MCF 10A (cell line): ENCODE measurements around the gene HPCAL1. TPM values are rescaled to one million over a fixed set of nuclear protein-coding genes. Genes with fewer than 3 reads are reported as not detected.

ENCODE experiments used
- BruUV-seq: library from RNA; stranded (reverse); fragments of 400-500 nt; replicated peaks from 2 replicates; lab custom pipeline; 2021; lab: Mats Ljungman, UMichigan
- CTCF ChIA-PET: fragments of 300-600 bp; sonication (Branson Sonifier 250); formaldehyde crosslinking; extraction: SDS; loops from one replicate; lab custom pipeline; 2021; ENCODE audit warnings: antibody characterized with exemption, inconsistent platforms; lab: Yijun Ruan, JAX
- POLR2A ChIA-PET: fragments of 300-600, 350-650 bp; sonication (Branson Sonifier 250); formaldehyde crosslinking; extraction: SDS; loops from one replicate; lab custom pipeline; 2020; ENCODE audit warnings: antibody characterized with exemption, inconsistent platforms; lab: Yijun Ruan, JAX
- DNase-seq: peaks from one replicate; pipeline ENCODE4 v3.0.0-alpha.2; 2018; ENCODE audit not compliant: unreplicated experiment
- H3K27ac Mint-ChIP-seq: one replicate; pipeline ENCODE4 v1.8.0; 2022; ENCODE audit warnings: mild to moderate bottlenecking, low read depth, mixed read lengths; ENCODE audit not compliant: unreplicated experiment
- H3K27me3 Mint-ChIP-seq: one replicate; pipeline ENCODE4 v1.8.0; 2022; ENCODE audit warnings: mixed read lengths; ENCODE audit not compliant: insufficient read depth, unreplicated experiment
- H3K36me3 Mint-ChIP-seq: one replicate; pipeline ENCODE4 v1.8.0; 2022; ENCODE audit warnings: mild to moderate bottlenecking, moderate library complexity, mixed read lengths; ENCODE audit not compliant: insufficient read depth, unreplicated experiment
- H3K4me1 Mint-ChIP-seq: one replicate; pipeline ENCODE4 v1.8.0; 2022; ENCODE audit warnings: mixed read lengths; ENCODE audit not compliant: insufficient read depth, unreplicated experiment
- H3K4me3 Mint-ChIP-seq: one replicate; pipeline ENCODE4 v1.8.0; 2022; ENCODE audit warnings: mild to moderate bottlenecking, moderate library complexity, mixed read lengths; ENCODE audit not compliant: unreplicated experiment
- H3K9me3 Mint-ChIP-seq: one replicate; pipeline ENCODE4 v1.8.0; 2022; ENCODE audit warnings: mixed read lengths; ENCODE audit not compliant: unreplicated experiment
- CTCF ChIP-seq: fragments of 200-600 bp; IDR thresholded peaks from one replicate; pipeline ENCODE4 v1.8.0; 2022; ENCODE audit warnings: antibody characterized with exemption, mild to moderate bottlenecking; ENCODE audit not compliant: unreplicated experiment
- intact Hi-C: fragments of 100-400 bp; cut with micrococcal nuclease; formaldehyde crosslinking; loops from 2 replicates; pipeline ENCODE4 v1.14.1; 2022
- total RNA-seq: library from RNA; stranded (reverse); gene quantifications from 2 replicates; pipeline ENCODE4 v1.2.3, GENCODE V29; 2022

The HPCAL1 gene
- total RNA-seq, 1 experiment from 2014 or later = 144 TPM

DNA sequence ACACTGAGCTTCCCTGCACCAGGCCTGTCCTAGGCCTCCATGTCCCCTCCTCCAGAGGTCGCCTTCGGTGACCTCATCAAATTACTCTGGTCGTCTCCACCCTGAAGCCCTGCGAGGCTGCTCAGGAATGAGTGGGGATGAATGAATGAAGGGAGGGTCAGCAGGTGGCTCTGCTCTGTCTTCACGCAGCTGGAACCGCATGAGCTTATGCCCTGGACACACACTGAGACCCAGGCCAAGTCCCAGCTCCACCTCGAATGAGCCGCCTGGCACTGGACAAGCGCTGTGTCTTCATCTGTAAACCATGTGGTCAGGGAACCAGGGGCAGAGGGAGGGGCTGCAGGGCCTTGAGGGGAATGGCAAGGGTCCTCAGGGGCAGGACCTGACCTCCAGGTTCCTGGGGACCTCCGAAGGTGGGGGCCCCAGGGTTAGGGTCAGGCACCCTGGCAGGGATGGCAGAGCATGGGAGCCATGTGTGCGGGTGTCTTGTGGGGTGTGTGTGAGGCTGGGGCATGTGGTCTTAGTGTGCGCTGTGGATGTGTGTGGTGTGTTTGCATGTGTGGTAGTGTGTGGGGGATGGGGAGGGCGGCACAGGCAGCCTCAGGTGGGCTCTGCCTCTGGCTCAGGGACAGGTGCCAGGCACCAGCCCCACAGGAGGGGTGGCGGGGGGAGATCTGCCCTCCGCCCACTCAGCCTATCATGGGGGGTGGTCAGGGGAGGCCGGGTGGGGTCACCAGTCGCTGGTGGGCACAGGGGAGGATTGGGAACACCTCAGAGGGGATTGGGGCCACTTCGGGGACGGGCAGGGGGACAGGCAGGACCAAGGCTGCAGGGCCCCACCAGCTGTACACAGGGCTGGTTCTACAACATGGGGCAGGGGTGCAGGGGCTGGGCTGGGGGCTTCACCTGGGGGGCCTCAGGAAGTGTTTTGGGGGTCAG, 131.5 kb downstream of the HPCAL1 start:
- Mint-ChIP-seq H3K36me3 (peaks cover 9% of the 10 kb centered on the region), H3K4me3 (no peak overlapping the region), H3K27me3 (no peaks in the 10 kb centered on the region), H3K4me1 (no peaks in the 10 kb centered on the region), H3K27ac (no peak overlapping the region), H3K9me3 (no peaks in the 10 kb centered on the region)
- CTCF ChIA-PET = interaction anchor here (0.5 to 5.6 kb wide), 61 partner anchors 9 to 720 kb away, joined by 3 to 141 read pairs (median 5); partner anchors contain the start of genes ODC1 and RRM2
- intact Hi-C loops = loop anchor here (2.0 kb wide), 1 partner anchor 633 kb away; no protein-coding TSS in a partner anchor
- no TSS peak for BruUV-seq
- DNase-seq = no peak
- TF ChIP-seq CTCF = no peak
- POLR2A ChIA-PET = interaction anchor here (0.6 to 2.9 kb wide), 8 partner anchors 13 to 377 kb away, joined by 3 to 22 read pairs (median 6); partner anchors contain the start of gene ODC1

DNA sequence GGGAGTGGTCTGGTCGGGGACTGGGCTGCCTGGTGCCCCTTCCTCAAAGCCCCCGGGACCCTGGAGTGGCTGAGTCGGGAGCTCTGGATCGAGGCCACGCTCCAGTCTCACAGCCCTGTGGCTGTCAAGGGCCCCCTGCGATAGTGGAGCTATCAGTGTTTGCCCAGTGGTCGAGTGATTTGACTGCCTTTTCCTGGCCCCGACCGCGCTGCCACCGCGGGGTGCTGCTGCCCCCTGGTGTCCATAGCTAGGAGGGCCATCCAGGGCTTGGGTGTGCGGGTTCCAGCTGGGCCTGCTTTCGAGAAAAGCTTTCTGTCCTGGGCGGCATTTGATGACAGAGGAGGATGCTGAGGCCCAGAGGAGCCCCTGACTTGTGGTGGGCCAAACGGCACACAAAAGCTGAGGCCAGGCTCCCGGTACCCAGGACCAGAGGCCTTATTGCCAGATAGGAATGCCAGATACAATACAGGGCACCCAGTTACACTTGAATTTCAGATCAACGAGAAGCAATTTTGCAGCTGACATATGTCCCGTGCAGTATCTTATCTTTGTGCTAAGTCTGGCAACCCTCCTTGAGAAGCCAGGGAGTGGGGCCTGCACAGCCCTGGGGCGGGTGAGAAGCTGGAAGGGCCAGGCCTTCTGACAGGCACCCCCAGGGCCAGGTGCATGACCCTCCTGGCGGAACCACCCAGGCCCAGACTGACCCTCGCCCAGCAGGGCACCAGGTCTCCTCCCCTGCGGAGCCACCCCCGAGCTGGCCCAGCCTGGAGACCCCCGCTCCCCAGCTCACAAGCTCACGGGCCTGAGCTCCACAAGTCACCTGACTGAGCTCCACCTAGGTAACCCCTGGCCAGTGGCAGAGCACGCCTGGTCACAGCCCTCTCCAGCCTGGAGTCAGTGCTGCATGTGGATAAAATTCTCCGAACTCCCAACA, 132.4 kb downstream of the HPCAL1 start:
- ChIA-PET POLR2A (interaction anchor here (0.6 to 2.9 kb wide), 10 partner anchors 12 to 805 kb away, joined by 3 to 22 read pairs (median 5); partner anchors contain the start of gene ODC1), CTCF (interaction anchor here (0.5 to 5.6 kb wide), 69 partner anchors 8 to 1186 kb away, joined by 3 to 141 read pairs (median 4); partner anchors contain the start of genes ODC1 and RRM2)
- TF ChIP-seq CTCF = peak; percentile 96
- H3K27me3 Mint-ChIP-seq = no peaks in the 10 kb centered on the region
- H3K27ac Mint-ChIP-seq = peak overlapping the region; percentile 29
- H3K36me3 Mint-ChIP-seq = peaks cover 17% of the 10 kb centered on the region
- H3K4me1 Mint-ChIP-seq = no peaks in the 10 kb centered on the region
- no peak overlapping the region for H3K4me3 Mint-ChIP-seq
- peak; percentile 81 for DNase-seq
- H3K9me3 Mint-ChIP-seq = no peaks in the 10 kb centered on the region
- BruUV-seq = no TSS peak
- intact Hi-C loops = loop anchor here (1.0 to 2.0 kb wide), 5 partner anchors 165 to 634 kb away; no protein-coding TSS in a partner anchor

GRCh38 chr2:10435820-10436204, 133.1 kb downstream of the HPCAL1 start:
- no peak for DNase-seq
- no peak for TF ChIP-seq CTCF

More at GRCh38 chr2:10435820-10436204, 133.1 kb downstream of the HPCAL1 start:
- Mint-ChIP-seq H3K9me3 (no peaks in the 10 kb centered on the region), H3K4me3 (no peak overlapping the region), H3K4me1 (no peaks in the 10 kb centered on the region), H3K27me3 (no peaks in the 10 kb centered on the region), H3K27ac (no peak overlapping the region), H3K36me3 (peaks cover 24% of the 10 kb centered on the region)
- no TSS peak for BruUV-seq
- ChIA-PET POLR2A (interaction anchor here (0.6 to 2.9 kb wide), 6 partner anchors 12 to 315 kb away, joined by 3 to 22 read pairs (median 6); partner anchors contain the start of gene ODC1), CTCF (interaction anchor here (0.5 to 5.6 kb wide), 38 partner anchors 10 to 1186 kb away, joined by 3 to 141 read pairs (median 6); partner anchors contain the start of genes ODC1 and RRM2)
- intact Hi-C loops = loop anchor here (1.0 to 2.0 kb wide), 5 partner anchors 166 to 635 kb away; no protein-coding TSS in a partner anchor
